ENCODE results near the gene MAP3K3.

MAP3K3 gene

GRCh38 chr17:63695889-63696288 is 73.7 kb downstream of the MAP3K3 start:
- DNase-seq = no peak

GRCh38 chr17:63696381-63696961 is 74.3 kb downstream of the MAP3K3 start:
- no peak for DNase-seq

GRCh38 chr17:63697341-63698286 is 75.4 kb downstream of the MAP3K3 start:
- no peak for DNase-seq

DNA sequence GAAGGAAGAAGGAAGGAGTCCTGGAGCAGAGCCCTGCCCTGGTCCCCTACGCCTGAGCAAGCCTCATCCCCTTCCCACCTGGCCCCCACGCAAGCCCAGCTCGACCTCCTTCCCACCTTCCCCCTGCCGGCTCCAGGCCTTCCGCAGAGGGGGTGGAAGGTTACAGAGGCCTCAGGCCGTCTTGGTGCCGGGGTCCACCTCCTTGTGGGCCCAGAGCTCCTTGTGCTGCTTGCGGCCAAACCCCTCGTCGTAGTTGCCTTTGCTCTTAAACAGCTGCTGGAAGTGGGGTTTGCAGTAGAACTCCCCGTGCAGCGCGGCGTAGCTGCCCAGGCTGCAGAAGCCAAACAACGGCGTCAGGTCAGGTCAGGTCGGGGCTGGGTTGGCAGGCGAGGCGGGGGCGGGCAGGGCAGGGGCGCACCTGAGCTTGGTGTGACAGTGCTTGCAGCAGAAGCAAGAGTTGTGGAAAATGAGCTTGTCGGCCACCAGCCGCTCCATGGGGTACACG is 76.2 kb downstream of the MAP3K3 start:
- DNase-seq = no peak

- no peak for DNase-seq
Observed at GRCh38 chr17:63698886-63699637, 76.8 kb downstream of the MAP3K3 start.

- DNase-seq = no peak
Observed at GRCh38 chr17:63699638-63700527, 77.7 kb downstream of the MAP3K3 start, which contains the start of gene LIMD2. LIMD2 (minus strand) TSS chr17:63700125; CDS start chr17:63699298, 827 bp downstream.

DNA sequence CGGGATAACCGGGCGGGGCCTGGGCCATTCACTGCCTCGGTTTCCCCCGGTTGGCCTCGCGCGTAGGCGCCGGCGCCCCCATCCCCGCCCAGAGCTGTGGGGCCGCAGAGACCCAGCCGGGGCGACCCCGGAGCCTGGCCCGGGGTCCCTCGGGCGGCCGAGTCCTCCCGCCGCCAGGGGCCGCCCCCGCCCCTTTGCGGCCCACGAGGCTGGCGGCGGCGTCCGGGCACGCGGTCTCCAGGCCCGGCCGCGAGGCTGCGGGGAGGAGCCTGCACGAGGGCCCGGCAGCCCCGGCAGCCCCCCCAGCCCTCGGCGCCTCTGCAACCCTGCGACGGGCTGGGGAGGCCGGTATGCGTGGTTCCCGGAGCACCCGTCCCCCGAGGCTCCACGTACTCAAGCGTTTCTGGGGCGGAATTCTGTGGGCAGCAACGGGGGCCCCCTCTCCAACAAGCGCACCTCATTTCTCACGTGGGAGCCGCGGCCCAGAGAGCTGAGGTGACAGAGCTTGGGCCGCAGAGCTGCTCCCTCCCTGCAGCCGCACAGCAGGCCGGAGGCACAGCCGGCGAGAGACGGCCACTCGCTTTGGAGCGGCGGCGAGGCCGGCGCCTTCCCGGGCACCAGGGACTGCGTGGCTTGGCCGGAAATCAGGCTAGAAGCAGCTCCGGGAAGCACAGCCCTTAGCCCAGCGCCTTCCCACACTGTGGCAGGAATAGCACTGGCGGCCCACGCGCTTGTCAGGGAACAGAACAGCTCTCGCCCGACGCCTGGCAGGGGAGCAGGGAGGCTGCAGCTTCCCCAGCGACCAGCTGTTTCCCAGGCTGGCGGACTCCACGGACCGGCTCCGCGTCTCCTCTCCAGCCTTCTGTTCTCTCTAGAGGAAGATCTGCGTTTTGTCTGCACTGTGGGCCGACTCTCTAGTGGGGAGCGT is 78.6 kb downstream of the MAP3K3 start:
- DNase-seq = no peak

GRCh38 chr17:63701456-63701820 is 79.2 kb downstream of the MAP3K3 start:
- no peak for DNase-seq

GRCh38 chr17:63701868-63702720 is 79.9 kb downstream of the MAP3K3 start:
- DNase-seq = no peak

- DNase-seq = no peak
Observed at GRCh38 chr17:63702721-63703015, 80.5 kb downstream of the MAP3K3 start.

DNA sequence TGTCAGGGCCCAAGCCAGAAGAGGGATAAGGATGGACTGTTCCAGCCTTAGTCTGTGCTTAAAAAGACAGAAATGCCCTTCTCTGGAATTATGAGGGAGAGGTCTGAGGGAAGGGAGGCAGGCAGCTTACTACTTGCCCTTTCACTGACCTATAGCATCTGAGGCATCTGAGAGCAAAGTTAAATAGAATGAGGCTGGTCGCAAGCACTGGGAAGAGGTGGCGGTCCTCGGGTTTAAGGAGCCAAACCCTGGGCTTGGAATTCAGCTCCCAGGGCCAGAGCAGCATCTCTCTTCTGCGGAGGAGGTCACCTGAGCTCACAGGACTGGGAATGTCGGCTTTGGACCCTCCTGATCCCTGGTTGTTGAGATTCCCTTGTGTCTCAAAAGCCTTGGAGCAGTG is 80.8 kb downstream of the MAP3K3 start:
- DNase-seq = no peak

- no peak for DNase-seq
Observed at GRCh38 chr17:63703556-63704258, 81.5 kb downstream of the MAP3K3 start.

- no peak for DNase-seq
Observed at GRCh38 chr17:63704259-63704576, 82.0 kb downstream of the MAP3K3 start.

GRCh38 chr17:63704836-63705235 is 82.6 kb downstream of the MAP3K3 start:
- no peak for DNase-seq

DNA sequence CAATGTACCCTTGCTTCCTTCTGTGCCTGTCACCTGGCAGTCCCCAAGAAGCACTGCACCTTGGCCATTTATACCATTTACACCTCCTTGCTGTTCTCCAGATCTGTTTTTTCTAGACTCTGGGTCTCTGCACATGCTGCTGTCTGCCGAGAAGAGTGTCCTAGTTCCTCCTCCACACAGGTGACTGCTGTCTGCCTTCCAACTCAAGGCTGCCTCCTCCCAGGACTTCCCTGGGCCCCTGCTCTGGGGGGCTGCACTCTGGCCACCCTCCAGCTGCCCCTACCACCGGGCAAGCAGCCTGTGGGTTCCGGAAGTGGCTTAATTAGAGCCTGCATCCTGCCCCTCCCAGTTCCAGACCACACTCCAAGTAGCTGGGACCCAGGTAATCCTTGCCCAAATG is 83.4 kb downstream of the MAP3K3 start:
- DNase-seq = no peak

DNA sequence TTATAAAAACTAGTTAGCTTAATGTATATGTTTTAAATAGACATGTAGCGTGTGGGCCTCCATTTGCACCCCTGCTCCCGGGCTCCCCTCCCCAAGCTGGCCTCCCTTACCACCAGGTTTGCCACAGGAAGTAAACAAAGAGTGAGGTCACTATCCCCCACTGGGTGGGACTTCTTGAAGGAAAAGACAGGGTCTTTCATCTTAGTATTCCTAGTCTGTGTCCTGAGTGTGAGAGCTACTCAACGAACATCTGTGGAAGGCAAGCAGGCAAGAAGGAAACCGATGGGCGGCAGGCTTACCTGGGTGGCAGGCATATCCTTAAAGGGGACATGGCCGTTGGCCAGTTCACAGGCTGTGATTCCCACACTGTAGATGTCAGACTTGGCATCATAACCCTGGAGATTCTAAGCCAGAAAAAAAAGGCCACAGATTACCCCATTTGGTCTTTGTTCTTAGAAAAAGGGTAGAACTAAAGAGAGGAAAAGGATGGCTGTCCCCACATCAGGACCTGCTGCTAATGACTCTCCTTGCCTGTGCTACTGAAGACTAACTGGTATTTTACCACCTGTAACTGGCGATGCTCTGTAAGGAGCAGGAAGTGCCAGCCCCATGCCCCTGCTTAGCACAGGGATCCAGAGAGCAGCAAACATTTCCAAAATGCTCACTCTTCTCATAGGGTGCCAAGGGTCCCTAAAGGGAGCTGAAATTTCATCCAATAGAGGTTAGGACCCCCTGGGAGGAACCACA is 84.3 kb downstream of the MAP3K3 start:
- DNase-seq = no peak

- no peak for DNase-seq
Observed at GRCh38 chr17:63707151-63707550, 84.9 kb downstream of the MAP3K3 start.

DNA sequence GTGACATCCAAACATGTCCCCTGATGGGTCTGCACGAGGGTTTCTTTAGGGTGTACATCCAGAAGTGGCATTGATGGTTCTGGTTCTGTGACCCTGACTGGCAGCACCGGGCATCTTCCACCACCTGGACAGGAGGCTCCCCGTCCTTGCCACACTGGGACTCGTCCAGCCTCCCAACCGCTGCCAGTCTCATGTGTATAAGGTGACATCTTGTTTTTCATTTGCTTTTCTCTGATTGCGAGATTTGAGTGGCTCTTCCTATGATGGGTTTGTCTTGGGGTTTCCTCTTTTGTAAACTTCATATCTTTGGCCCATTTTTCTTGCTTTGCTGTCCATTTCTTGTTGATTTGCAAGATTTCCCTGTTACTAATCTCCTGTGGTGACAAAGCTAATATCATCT is 86.9 kb downstream of the MAP3K3 start:
- DNase-seq = no peak

Data from amniotic stem cell (primary cell).